Measurements from ENCODE around the gene ARIH2.
"Not testable (repeated sequence)": the region's sequence is repeated elsewhere in the genome, so short reads cannot be mapped to it uniquely, and the experiment has no call there.

The ARIH2 gene

DNA sequence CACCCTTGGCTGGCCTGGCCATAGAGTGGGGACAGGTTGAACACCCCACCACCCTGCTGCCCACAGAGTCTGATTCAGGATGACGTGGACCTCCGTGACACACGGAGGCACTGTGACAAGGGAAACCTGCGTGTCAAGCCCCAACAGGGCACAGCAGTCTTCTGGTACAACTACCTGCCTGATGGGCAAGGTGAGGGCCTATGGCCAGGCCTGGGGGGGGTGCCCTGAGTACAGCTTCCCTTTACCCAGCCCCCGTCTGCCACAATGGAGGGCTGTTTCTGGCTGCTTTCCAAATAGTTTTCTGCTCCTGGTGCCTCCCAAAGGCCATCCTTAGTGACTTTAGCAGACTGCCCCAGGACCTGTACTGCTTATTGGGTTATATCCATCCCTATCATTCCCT is 87.4 kb downstream of the ARIH2 start:
- DNase-seq: no peak

DNA sequence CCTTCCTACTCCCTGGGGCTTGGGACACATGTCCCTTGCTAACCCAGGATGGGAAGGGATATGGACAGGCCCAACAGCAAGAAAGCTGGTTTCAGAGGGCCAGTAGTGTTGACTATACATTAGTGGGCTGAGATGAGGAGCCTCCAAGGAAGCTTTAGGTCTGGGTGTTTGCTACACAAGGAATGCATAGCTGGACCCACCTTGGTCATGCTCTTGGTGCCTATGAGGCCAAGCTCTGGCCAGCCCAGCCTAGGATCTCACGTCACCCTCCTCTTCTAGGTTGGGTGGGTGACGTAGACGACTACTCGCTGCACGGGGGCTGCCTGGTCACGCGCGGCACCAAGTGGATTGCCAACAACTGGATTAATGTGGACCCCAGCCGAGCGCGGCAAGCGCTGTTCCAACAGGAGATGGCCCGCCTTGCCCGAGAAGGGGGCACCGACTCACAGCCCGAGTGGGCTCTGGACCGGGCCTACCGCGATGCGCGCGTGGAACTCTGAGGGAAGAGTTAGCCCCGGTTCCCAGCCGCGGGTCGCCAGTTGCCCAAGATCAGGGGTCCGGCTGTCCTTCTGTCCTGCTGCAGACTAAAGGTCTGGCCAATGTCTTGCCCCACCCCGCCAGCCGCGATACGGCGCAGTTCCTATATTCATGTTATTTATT is 87.9 kb downstream of the ARIH2 start:
- peak; percentile 11 for DNase-seq

DNA sequence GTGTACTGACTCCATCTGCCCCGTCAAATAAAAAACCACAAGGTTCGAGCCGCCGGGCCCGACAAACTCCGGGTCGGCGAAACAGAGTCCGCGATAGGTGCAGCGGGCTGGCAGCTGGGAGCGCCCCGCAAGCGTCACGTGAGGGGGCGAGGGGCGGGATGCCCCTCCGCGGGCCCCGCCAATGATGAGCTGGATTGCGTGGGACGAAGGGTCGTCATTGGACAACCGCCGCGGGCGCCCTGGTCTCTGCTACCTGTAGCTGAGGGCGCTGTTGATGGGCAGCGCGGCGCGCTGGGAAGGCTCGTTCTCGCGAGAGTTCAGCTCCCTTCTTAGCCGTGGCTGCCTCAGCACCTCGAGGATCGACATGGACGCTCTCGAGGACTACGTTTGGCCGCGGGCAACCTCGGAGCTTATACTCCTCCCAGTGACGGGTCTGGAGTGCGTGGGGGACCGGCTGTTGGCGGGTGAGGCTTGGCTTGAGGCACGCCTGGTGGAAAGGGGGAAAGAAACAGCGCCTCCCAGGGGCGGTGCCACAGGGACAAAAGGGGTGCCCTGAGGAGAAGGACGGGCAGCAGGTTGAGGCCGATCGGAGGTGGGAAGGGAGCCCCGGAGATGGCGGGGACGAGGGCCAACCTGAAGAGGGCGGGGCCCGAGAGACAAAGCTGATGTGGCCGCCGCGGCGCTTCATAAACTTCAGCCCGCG is 88.6 kb downstream of the ARIH2 start, which contains the start of gene WDR6:
WDR6 (plus strand) TSS at position 324 of the 703 bp plus-strand sequence; CDS start at position 365, 41 bp downstream.
- peak; percentile 94 for DNase-seq

DNA sequence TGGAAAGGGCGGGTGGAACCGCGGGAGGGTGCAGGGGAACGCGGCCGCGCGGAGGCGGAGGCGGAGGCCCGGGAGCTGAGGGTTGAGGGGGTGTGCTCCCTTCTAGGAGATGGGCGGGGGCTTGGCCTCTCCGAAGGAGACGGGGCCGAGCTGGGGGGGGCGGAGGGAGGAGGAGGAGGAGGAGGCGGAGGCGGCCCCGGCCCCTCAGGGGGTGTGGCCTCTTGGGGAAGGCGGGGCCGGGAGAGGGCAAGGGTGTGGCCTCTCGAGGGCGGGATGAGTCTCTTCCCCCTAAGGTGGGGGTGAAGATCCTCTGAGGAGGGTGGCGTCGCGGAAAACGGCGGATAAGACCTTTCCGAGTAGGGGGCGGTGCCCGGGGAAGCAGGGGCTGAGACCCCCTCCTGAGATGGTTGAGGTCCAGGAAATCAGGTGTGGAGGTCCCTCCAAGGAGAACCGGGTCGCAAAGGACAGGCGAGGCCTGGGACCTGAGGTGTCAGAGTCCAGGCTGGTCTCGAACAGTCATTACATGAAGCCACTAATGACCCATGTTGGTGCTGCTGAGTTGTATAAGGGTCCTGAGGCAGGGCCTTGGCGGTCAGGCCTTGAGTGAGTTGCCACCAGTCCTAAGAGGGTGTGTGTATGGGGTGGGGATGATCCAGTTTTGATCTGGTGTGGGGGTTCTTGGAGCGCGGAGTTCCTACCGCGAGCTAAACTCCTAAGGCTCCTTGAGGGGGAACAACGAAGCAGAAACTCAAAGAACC is 89.3 kb downstream of the ARIH2 start:
- DNase-seq: peak; percentile 85

DNA sequence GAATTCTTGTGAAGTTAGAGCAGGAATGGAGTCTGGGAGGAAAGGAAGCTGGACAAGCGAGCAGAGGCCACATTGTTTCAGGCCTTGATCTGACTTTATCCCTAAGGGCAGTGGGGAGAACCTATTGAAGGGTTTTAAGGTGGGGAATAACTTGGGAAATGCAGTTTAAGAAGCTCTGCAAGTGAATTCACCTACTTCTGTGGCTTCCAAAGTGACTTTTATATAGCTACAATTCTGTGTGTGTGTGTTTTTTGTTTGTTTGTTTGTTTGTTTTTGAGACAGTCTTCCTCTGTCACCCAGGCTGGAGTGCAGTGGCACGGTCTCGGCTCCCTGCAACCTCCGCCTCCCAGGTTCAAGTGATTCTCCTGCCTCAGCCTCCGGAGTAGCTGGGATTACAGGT is 90.0 kb downstream of the ARIH2 start:
- not testable (repeated sequence) for DNase-seq

DNA sequence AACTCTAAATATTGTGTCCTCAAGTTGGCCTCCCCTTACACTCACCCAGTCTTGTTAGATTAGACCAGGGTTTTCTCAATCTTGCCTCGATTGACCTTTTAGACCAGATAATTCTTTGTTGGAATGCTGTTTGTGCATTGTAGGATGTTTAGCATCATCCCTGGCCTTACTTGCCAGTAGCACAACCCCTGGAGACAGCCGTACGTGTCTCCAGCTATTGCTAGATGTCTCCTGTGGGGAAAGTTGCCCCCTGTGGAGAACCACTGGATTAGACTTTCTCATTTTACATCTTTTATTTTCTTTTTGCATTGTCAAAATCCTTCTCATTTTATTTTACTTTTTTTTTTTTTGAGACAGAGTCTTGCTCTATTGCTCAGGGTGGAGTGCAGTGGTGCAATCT is 90.8 kb downstream of the ARIH2 start:
- no peak for DNase-seq

DNA sequence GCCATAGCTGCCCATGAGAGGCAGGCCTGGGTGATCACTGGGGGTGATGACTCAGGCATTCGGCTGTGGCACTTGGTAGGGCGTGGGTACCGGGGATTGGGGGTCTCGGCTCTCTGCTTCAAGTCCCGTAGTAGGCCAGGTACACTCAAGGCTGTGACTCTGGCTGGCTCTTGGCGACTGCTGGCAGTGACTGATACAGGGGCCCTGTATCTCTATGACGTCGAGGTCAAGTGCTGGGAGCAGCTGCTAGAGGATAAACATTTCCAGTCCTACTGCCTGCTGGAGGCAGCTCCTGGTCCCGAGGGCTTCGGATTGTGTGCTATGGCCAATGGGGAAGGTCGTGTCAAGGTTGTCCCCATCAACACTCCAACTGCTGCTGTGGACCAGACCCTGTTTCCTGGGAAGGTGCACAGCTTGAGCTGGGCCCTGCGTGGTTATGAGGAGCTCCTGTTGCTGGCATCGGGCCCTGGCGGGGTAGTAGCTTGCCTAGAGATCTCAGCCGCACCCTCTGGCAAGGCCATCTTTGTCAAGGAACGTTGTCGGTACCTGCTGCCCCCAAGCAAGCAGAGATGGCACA is 93.9 kb downstream of the ARIH2 start:
- DNase-seq: no peak

DNA sequence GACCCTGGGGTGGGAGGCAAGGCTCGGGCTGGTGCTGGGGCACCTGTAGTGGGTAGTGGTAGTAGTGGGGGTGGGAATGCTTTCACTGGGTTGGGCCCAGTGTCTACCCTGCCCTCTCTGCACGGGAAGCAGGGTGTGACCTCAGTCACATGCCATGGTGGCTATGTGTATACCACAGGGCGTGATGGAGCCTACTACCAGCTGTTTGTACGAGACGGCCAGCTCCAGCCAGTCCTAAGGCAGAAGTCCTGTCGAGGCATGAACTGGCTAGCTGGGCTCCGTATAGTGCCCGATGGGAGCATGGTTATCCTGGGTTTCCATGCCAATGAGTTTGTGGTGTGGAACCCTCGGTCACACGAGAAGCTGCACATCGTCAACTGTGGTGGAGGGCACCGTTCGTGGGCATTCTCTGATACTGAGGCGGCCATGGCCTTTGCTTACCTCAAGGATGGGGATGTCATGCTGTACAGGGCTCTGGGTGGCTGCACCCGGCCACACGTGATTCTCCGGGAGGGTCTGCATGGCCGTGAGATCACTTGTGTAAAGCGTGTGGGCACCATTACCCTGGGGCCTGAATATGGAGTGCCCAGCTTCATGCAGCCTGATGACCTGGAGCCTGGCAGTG is 94.6 kb downstream of the ARIH2 start:
- no peak for DNase-seq

DNA sequence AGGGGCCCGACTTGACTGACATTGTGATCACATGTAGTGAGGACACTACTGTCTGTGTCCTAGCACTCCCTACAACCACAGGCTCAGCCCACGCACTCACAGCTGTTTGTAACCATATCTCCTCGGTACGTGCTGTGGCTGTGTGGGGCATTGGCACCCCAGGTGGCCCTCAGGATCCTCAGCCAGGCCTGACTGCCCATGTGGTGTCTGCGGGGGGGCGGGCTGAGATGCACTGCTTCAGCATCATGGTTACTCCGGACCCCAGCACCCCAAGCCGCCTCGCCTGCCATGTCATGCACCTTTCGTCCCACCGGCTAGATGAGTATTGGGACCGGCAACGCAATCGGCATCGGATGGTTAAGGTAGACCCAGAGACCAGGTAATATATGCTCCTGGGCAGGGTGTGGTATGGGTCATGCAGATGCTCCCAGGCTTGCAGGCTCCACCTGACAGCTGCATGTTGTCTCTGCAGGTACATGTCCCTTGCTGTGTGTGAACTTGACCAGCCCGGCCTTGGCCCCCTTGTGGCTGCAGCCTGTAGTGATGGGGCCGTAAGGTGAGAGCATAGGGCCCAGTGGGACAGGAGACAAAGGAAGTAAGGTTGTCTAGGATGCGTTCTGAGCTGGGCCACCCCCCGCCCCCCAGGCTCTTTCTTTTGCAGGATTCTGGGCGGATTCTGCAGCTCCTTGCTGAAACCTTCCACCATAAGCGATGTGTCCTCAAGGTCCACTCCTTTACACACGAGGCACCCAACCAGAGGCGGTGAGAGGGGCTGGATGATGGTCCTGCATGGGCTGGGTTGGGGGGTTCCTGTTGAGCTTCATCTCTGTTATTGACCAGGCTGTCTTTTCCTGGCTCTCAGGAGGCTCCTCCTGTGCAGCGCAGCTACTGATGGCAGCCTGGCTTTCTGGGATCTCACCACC is 95.4 kb downstream of the ARIH2 start:
- peak; percentile 38 for DNase-seq

DNA sequence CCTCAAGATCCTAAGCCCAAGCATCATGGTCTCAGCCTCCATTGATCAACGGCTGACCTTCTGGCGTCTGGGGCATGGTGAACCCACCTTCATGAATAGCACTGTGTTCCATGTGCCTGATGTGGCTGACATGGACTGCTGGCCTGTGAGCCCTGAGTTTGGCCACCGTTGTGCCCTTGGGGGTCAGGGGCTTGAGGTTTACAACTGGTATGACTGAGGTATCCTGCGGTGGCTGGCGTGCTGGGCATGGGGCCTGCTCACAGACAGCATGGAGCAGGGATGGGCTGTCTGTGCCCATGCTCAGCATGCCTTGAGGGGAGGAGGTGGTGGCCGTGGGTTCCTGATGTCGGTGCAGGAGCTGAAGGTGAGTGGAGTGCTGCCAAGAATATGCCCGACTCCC is 96.4 kb downstream of the ARIH2 start:
- no peak for DNase-seq

DNA sequence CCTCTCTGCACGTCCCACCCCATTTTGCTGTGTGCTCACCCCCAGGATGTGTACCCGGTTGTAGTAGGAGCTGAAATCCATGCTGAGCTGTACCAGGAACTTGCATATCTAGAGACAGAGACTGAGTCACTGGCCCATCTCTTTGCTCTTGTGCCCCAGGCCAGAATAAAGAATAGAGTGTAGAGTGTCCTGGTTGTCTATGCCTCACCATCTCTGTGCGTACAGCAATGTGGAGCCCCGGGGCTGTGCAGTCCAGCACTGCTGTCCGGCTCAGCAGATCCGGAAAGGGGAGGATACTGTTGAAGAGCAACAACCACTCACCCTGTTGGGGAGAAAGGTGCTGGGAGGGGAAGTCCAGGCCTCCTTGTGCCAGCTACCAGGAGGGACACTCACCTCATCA is 97.1 kb downstream of the ARIH2 start:
- no peak for DNase-seq

DNA sequence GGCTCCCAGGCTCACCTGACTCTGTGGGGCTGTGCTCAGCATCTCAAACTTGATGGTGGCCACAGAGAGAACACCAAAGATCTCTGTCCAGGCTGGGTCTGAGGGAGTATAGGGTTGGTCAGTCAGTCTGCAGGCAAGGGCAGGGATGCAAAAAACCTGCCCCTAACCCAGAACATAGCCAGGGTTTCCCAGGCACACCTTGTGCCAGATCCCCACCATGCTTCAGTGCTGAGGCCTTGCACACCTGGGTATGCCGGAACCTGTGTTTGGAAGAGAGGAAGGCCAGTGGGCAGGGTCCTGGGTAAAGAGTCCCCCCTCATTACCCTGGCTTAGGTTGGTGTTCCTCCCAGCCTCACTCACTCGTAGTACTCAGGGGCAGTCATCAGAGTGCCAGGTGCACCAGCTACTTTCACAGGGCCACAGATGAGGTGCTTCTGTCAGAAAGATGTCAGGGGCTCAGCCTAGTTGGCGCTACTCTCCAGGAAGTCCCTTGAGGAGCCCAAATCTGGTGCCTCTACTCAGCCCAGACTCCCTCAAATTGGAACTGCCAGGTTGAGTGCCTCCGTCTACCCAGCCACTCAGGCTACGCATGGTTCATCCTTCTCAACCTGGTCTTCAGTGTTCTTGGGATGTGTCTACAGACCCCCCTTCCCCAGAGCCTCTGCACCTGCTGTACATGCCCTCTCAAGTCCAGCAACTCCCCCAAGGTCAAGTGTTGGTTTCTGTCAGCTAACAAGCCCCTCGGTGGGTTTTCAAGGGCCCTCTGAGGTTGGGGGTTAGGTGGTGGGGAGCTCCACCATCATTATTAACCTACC is 98.0 kb downstream of the ARIH2 start:
- no peak for DNase-seq

DNA sequence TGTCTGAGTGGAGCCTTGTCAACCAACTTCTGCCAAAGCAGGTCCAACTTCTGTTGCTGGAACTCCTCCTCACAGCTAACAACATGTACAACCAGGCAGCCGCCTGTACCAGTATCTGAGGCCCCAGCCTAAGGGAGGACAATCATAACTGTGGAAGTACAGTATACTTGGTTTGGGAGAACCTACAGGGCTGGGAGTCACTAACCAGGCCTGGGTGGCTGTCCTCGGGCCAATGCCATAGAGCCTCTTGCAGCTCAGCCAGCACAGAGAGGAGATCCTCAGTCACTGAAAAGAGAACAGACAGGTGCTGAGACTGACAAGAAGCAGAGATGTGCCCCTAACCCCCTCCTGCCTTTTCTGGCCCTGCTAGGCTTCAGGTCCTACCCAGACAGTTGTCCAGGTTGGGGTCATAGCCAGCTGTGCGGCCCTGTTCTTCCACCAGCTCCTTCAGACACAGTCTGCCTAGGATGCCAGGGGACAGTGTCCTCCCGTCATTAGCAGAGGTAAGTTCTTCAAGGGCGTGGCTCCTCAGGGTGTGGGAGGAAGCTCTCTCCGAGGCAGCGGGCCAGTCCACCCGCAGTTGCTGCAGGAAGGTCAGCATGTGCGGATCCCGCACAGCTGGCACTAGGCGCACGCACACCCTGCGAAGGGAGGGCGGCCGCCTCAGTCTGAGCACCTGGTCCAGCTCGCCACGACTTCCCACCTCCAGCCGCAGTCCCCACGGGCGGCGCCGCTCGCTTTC is 98.8 kb downstream of the ARIH2 start:
- DNase-seq: no peak

DNA sequence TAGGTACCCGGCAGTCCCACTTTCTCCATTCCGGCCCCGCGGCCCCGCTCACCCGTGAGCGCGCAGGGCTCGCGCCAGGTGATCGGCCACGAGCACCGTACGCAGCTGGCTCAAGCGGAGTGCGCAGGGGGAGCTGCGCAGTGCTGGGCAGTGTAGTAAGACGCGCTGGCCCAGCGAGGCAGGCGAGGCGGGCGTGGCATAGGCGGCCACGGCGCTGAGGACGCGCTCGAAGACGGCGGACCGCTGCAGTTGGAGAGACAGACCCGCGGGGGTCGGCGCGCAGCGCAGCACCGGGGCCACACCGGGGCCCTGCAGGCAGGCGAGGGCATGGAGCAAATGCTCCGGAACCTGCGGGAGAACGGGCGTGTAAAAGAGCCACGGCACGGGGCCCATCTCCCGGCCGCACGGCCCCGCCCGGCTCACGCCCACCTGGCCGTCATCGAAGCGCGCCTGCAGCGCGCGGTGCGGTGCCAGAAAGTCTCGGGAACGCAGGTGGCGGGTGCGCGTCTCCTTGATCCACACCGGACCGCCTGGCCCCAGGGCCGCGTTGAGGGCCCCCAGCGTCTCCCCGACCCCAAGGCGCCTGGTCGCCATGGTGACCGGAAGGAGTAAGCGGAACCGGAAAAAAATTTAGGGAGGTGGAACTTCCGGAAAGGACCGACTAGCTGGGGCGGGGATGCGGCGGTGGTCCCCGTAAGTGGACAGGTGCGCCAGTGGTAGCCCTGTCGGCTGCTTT is 99.5 kb downstream of the ARIH2 start, which contains the start of gene DALRD3:
DALRD3 (minus strand) TSS at position 610 of the 736 bp plus-strand sequence; CDS start at position 594, 16 bp downstream.
- DNase-seq: peak; percentile 46

DNA sequence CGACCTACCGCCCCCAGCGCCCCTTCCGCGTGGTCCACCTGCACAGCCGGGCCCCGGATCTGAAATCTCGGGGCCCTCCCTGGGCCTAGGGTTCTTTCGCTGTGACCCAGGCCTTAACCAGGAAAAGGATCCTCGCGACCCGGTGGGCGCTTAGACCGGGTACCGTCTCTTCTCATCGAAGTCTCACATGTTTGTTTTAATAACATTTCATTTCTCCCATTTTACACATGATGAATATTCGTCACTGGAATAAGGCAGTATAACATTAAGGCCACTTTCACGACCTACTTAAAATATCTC is 100.0 kb downstream of the ARIH2 start:
- DNase-seq: no peak

DNA sequence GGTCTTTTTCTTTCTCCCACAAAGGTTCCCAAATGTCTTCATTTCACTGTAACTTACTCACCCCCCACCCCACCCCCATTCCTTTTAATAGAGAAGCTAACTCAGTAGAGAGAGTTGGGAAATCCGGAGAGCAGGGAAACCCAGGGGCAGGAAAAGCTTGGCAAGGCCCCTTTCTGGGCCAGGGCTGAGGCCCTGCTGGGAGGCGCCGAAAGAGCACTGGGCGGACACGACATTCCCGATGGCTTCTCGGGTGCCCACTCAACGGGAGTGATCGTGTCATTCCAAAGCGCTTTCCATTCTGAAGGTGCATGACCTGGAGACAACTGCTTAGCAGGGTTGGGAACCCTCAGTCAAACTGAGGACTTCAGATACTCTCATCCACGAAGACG is 101.3 kb downstream of the ARIH2 start:
- DNase-seq: no peak

DNA sequence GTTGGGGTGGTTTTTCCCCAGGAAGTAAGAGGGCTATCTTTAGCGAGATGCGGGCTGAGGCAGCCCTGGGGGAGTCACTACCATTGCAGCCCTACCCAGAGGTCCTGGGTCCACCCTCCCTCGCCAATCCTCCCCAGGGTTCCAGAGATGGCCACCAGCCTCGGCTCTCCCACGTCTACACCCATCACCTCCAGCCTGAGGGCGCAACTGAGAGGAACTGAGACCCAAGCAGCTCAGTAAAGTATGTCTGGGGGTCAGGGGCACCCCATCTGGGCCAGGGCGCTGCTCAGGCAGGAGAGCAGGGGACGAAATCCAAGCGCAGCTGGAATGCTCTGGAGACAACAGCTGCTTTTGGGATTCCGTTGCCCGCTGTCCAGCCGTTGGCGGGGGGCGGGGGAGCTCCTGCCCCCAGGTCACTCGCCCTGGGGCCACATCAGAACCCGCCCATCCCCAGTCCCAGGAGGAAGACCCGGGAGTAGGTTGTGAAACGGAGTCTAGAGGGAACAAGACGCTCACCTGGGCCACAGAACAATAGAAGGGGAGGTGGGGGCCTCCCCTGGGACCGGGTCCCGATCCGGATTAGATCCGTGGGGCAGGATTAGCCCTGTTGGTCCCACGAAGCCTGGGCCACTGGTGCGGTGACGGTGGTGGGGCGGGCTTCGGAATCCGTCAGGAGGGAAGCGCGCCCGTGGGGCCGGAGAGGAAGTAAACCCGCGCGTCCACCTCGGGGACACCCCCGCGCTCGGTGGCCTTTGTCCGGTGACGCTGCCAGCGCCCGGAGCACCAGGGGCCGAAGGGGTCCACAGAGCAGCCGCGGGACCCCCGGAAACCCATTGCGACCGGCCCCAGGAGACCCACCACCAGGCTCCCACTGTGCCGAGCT is 101.9 kb downstream of the ARIH2 start:
- DNase-seq: peak; percentile 16

DNA sequence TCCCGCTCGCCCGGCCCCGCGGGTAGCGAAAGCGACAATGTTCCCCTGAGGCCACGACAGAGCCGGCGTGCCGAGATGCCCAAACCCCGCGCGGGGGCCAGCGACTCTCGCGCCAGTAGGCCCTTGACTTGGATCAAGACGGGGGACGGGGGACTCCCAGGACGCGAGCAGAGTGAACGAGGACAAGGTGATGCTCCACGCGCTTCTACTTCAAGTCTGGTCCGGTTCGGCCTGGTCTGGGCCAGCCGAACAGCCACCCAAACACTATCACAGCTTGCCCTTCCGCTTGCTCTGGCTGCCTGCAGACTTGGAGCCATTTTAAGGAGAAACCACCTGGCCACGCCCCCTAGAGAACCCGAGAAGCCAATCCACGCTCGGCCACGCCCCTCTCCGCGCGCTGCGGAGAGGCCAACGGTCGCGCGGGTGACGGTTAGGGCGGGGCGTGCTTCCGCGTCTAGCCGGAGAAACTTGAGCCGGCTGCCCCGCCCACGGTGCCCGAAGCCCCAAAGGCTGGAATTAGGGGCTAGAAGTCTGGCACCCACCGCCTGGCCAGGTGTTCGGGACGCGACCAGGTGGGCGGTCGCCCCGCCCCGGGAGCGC is 102.7 kb downstream of the ARIH2 start:
- peak; percentile 99 for DNase-seq
